Measurements from ENCODE around the gene WDR64. TPM values are rescaled to one million over a fixed set of nuclear protein-coding genes. Genes with fewer than 3 reads are reported as not detected.

The WDR64 gene
- total RNA-seq, 1 experiment from 2014 or later: not detected

- no peaks in the 10 kb centered on the region for H3K4me1 ChIP-seq
- H3K4me1 Mint-ChIP-seq (ENCODE audit: low read depth, unreplicated experiment): no peaks in the 10 kb centered on the region
- no peak overlapping the region for H3K4me3 Mint-ChIP-seq (ENCODE audit: unreplicated experiment)
- peaks cover 7% of the 10 kb centered on the region for H3K27me3 Mint-ChIP-seq (ENCODE audit: insufficient read depth, unreplicated experiment)
- intact Hi-C loops (cut with micrococcal nuclease; ENCODE audit: unreplicated experiment): no loop called here
- H3K9me3 Mint-ChIP-seq (ENCODE audit: unreplicated experiment): no peaks in the 10 kb centered on the region
- no TSS peak for BruUV-seq (replicated peaks)
- POLR2A ChIA-PET: no interaction called here
- no peaks in the 10 kb centered on the region for H3K36me3 ChIP-seq (ENCODE audit: control insufficient read depth, insufficient read depth, low read length)
- no peak for DNase-seq
- no peaks in the 10 kb centered on the region for H3K27me3 ChIP-seq (replicated peaks; ENCODE audit: control insufficient read depth, insufficient read depth, low read length)
- H3K36me3 Mint-ChIP-seq (ENCODE audit: insufficient read depth, unreplicated experiment): no peaks in the 10 kb centered on the region
- no peak overlapping the region for H3K4me3 ChIP-seq (ENCODE audit: low read depth, low read length)
- H3K27ac Mint-ChIP-seq (ENCODE audit: unreplicated experiment): no peak overlapping the region
- H3K9me3 ChIP-seq: peaks cover 3% of the 10 kb centered on the region; the same call in 1 of the 2 replicates
- no peak for TF ChIP-seq CTCF (IDR thresholded peaks at IDR 0.05; ENCODE audit: insufficient read depth in 1 of 2, low read depth in 1 of 2, low read length in 1 of 2, severe bottlenecking in 1 of 2, unreplicated experiment in 1 of 2)
- CTCF ChIA-PET: no interaction called here
These were observed 113.3 kb downstream of the WDR64 start for GRCh38 chr1:241765390-241765789.

- DNase-seq: no peak
- H3K9me3 Mint-ChIP-seq (ENCODE audit: unreplicated experiment): no peaks in the 10 kb centered on the region
- peaks cover 7% of the 10 kb centered on the region for H3K27me3 Mint-ChIP-seq (ENCODE audit: insufficient read depth, unreplicated experiment)
- intact Hi-C loops (cut with micrococcal nuclease; ENCODE audit: unreplicated experiment): no loop called here
- H3K4me1 Mint-ChIP-seq (ENCODE audit: low read depth, unreplicated experiment): no peaks in the 10 kb centered on the region
- H3K36me3 ChIP-seq (ENCODE audit: control insufficient read depth, insufficient read depth, low read length): no peaks in the 10 kb centered on the region
- no peak for TF ChIP-seq CTCF (IDR thresholded peaks at IDR 0.05; ENCODE audit: insufficient read depth in 1 of 2, low read depth in 1 of 2, low read length in 1 of 2, severe bottlenecking in 1 of 2, unreplicated experiment in 1 of 2)
- peaks cover 3% of the 10 kb centered on the region; the same call in 1 of the 2 replicates for H3K9me3 ChIP-seq
- no peak overlapping the region for H3K4me3 Mint-ChIP-seq (ENCODE audit: unreplicated experiment)
- CTCF ChIA-PET: no interaction called here
- no peak overlapping the region for H3K27ac Mint-ChIP-seq (ENCODE audit: unreplicated experiment)
- peaks cover 3% of the 10 kb centered on the region; the same call in 1 of the 2 replicates for H3K4me1 ChIP-seq
- no peak overlapping the region for H3K4me3 ChIP-seq (ENCODE audit: low read depth, low read length)
- H3K27me3 ChIP-seq (replicated peaks; ENCODE audit: control insufficient read depth, insufficient read depth, low read length): no peaks in the 10 kb centered on the region
- no peaks in the 10 kb centered on the region for H3K36me3 Mint-ChIP-seq (ENCODE audit: insufficient read depth, unreplicated experiment)
- no TSS peak for BruUV-seq (replicated peaks)
- POLR2A ChIA-PET: no interaction called here
These were observed 115.7 kb downstream of the WDR64 start for GRCh38 chr1:241767737-241768136.

GRCh38 chr1:241770115-241770514 lies 118.0 kb downstream of the WDR64 start:
- DNase-seq: no peak
- H3K4me1 Mint-ChIP-seq (ENCODE audit: low read depth, unreplicated experiment): no peaks in the 10 kb centered on the region
- H3K27me3 Mint-ChIP-seq (ENCODE audit: insufficient read depth, unreplicated experiment): peaks cover 2% of the 10 kb centered on the region
- POLR2A ChIA-PET: no interaction called here
- CTCF ChIA-PET: no interaction called here
- H3K4me3 Mint-ChIP-seq (ENCODE audit: unreplicated experiment): no peak overlapping the region
- no peak overlapping the region for H3K27ac Mint-ChIP-seq (ENCODE audit: unreplicated experiment)
- H3K36me3 Mint-ChIP-seq (ENCODE audit: insufficient read depth, unreplicated experiment): no peaks in the 10 kb centered on the region
- no peak for TF ChIP-seq CTCF (IDR thresholded peaks at IDR 0.05; ENCODE audit: insufficient read depth in 1 of 2, low read depth in 1 of 2, low read length in 1 of 2, severe bottlenecking in 1 of 2, unreplicated experiment in 1 of 2)
- H3K9me3 Mint-ChIP-seq (ENCODE audit: unreplicated experiment): no peaks in the 10 kb centered on the region
- H3K4me1 ChIP-seq: peaks cover 16% of the 10 kb centered on the region
- H3K9me3 ChIP-seq: peaks cover 3% of the 10 kb centered on the region; the same call in 1 of the 2 replicates
- H3K36me3 ChIP-seq (ENCODE audit: control insufficient read depth, insufficient read depth, low read length): no peaks in the 10 kb centered on the region
- H3K27me3 ChIP-seq (replicated peaks; ENCODE audit: control insufficient read depth, insufficient read depth, low read length): no peaks in the 10 kb centered on the region
- H3K4me3 ChIP-seq (ENCODE audit: low read depth, low read length): no peak overlapping the region
- BruUV-seq (replicated peaks): no TSS peak
- intact Hi-C loops (cut with micrococcal nuclease; ENCODE audit: unreplicated experiment): no loop called here

Measured in Caco-2 (cell line).